Kidney (tissue), 14 donors: ENCODE measurements around the gene RWDD1. TPM values are rescaled to one million over a fixed set of nuclear protein-coding genes. Genes with fewer than 3 reads are reported as not detected.

Experiments used
- DNase-seq, 5 donors: peaks; one replicate each; pipeline ENCODE4 v3.0.0-alpha.2; 2013 to 2020
- FAIRE-seq: peaks from 2 replicates; lab custom pipeline; 2012; peaks lifted over from hg19 to GRCh38; lab: Jason Lieb, UNC
- H3K27ac ChIP-seq, 2 donors: one replicate each; pipeline ENCODE4 v1.7.0; 2013; ENCODE audit warnings: low read depth in 2 of 2, low read length in 2 of 2, inconsistent platforms in 1 of 2
- H3K27me3 ChIP-seq: one replicate; pipeline ENCODE4 v1.7.1; 2013; ENCODE audit warnings: low read length, inconsistent platforms; ENCODE audit not compliant: control insufficient read depth, insufficient read depth
- H3K36me3 ChIP-seq, 3 donors: one replicate each; pipeline versions ENCODE4 v1.7.0 to v1.7.1; 2013; ENCODE audit warnings: low read length in 3 of 3, control low read depth in 1 of 3, inconsistent platforms in 1 of 3; ENCODE audit not compliant: insufficient read depth in 3 of 3, control insufficient read depth in 2 of 3
- H3K4me1 ChIP-seq, 3 donors: one replicate each; pipeline versions ENCODE4 v1.7.0 to v1.7.1; 2013; ENCODE audit warnings: low read length in 3 of 3, inconsistent platforms in 1 of 3, low read depth in 1 of 3; ENCODE audit not compliant: control insufficient read depth in 2 of 3, insufficient read depth in 2 of 3
- H3K4me3 ChIP-seq, 3 donors: one replicate each; pipeline versions ENCODE4 v1.7.0 to v1.8.1; 2013; ENCODE audit warnings: low read length in 3 of 3, control low read depth in 1 of 3, inconsistent platforms in 1 of 3
- H3K9ac ChIP-seq, 3 donors: one replicate each; pipeline versions ENCODE4 v1.7.0 to v1.7.1; 2013; ENCODE audit warnings: low read length in 3 of 3, control low read depth in 1 of 3, inconsistent platforms in 1 of 3
- H3K9me3 ChIP-seq, 3 donors: one replicate each; pipeline versions ENCODE4 v1.7.0 to v1.7.1; 2013; ENCODE audit warnings: low read length in 3 of 3, control low read depth in 1 of 3, inconsistent platforms in 1 of 3; ENCODE audit not compliant: control insufficient read depth in 2 of 3, insufficient read depth in 1 of 3
- intact Hi-C: fragments of 100-400 bp; cut with DNase I; formaldehyde crosslinking; loops from one replicate; pipeline ENCODE4 v1.11.1; 2022
- polyA plus RNA-seq: library from polyadenylated mRNA; stranded (reverse); fragments of 350-450 nt; fragmentation: Illumina TruSeq; extraction: RNeasy Lipid Tissue Mini Kit (QIAGEN cat#74804); gene quantifications from one replicate; pipeline ENCODE4 v1.2.3, GENCODE V29; 2014; ENCODE audit warnings: low read depth, low replicate concordance; ENCODE audit not compliant: insufficient read depth
- total RNA-seq: library from RNA; stranded (reverse); fragmentation: NEBNext Ultra II Directional; extraction: Animal tissue kit (Norgen Biotek cat#: 25700); gene quantifications from one replicate; pipeline ENCODE4 v1.2.1, GENCODE V29; 2021
- TF ChIP-seq, protein P1 (sequence below): IDR thresholded peaks from 3 replicates; pipeline ENCODE4 v1.5.1; 2012; ENCODE audit warnings: mild to moderate bottlenecking, moderate library complexity, borderline replicate concordance; ENCODE audit not compliant: insufficient read depth; ENCODE audit errors: extremely low read depth
- donor health status: control.
- donor health status: control.
- donor health status: control.
- donor health status: control.
- donor health status: control.
- donor health status: DM: yes; HTN: yes; CAD: no.
- donor health status: Normal renal cell carcinoma (clear cell type).

The RWDD1 gene
- total and polyA plus RNA-seq, 2 donors from 2014 or later: 39.3 to 84.1 TPM

DNA sequence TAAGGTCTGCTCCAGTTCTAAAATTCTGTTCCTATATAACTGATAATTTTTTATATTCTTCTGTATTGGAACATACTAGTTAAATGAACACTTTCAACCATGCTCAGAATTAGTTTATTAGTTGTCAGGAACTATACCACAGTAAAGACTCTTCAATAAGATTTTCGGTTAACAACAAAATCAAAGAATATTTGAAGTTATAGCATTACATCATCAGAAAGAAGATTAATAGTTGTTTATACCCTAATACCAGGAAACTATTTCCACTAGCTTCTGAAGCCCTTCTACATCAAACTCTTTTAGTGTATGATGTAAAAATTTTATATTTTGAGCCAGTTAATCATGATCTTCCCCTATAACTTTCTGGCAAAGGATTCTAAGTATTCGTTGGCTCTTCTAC lies 11.2 kb upstream of the RWDD1 start:
- no peak for FAIRE-seq
- TF ChIP-seq, protein P1, sequence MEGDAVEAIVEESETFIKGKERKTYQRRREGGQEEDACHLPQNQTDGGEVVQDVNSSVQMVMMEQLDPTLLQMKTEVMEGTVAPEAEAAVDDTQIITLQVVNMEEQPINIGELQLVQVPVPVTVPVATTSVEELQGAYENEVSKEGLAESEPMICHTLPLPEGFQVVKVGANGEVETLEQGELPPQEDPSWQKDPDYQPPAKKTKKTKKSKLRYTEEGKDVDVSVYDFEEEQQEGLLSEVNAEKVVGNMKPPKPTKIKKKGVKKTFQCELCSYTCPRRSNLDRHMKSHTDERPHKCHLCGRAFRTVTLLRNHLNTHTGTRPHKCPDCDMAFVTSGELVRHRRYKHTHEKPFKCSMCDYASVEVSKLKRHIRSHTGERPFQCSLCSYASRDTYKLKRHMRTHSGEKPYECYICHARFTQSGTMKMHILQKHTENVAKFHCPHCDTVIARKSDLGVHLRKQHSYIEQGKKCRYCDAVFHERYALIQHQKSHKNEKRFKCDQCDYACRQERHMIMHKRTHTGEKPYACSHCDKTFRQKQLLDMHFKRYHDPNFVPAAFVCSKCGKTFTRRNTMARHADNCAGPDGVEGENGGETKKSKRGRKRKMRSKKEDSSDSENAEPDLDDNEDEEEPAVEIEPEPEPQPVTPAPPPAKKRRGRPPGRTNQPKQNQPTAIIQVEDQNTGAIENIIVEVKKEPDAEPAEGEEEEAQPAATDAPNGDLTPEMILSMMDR: no peak

GRCh38 chr6:116561377-116562018 lies 9.8 kb upstream of the RWDD1 start:
- FAIRE-seq (peak; percentile 94), DNase-seq (peak; percentile 75 to 86 (median 83))
- Histone ChIP-seq H3K9ac (peak overlapping the region in 1 of 3 donors; percentile 8), H3K27me3 (no peaks in the 10 kb centered on the region), H3K27ac (no peak overlapping the region), H3K9me3 (no peaks in the 10 kb centered on the region), H3K4me1 (peaks cover 0 to 14% (median 5%) of the 10 kb centered on the region in 3 donors), H3K4me3 (peak overlapping the region in 2 of 3 donors; percentile 35), H3K36me3 (no peaks in the 10 kb centered on the region)
- intact Hi-C loops: loop anchor here (10.0 kb wide), 1 partner anchor 277 kb away; no protein-coding TSS in a partner anchor
- TF ChIP-seq, protein P1: peak; percentile 91

More for the DNA sequence above, 11.2 kb upstream of the RWDD1 start:
- peaks cover 0 to 14% (median 3%) of the 10 kb centered on the region in 3 donors for H3K4me1 ChIP-seq
- no peaks in the 10 kb centered on the region for H3K36me3 ChIP-seq
- H3K9me3 ChIP-seq: no peaks in the 10 kb centered on the region
- H3K4me3 ChIP-seq: no peak overlapping the region
- intact Hi-C loops: loop anchor here (10.0 kb wide), 1 partner anchor 275 kb away; no protein-coding TSS in a partner anchor
- H3K27ac ChIP-seq: no peak overlapping the region
- H3K9ac ChIP-seq: no peak overlapping the region
- DNase-seq: no peak
- no peaks in the 10 kb centered on the region for H3K27me3 ChIP-seq

DNA sequence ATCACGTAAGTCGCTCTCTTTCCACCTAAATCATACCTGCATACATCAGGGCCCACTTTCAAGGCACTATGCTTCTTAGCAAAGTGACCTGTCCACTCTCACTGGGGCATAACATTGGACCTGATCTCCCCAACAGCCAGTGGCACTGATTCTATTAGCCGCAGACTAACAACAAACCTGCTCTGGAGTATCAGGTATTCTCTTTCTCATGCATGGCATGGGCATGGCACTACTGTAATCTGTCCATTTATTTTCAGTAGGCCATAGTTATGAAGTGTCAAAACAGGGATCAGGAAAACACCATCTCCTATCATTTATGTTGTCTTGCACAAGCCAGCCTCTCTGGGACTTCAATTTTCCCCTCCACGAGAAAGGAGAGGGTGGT lies 9.3 kb upstream of the RWDD1 start:
- no peaks in the 10 kb centered on the region for H3K27me3 ChIP-seq
- FAIRE-seq: no peak
- H3K9ac ChIP-seq: no peak overlapping the region
- H3K36me3 ChIP-seq: no peaks in the 10 kb centered on the region
- no peak for DNase-seq
- H3K4me1 ChIP-seq: peaks cover 0 to 14% (median 5%) of the 10 kb centered on the region in 3 donors
- H3K4me3 ChIP-seq: no peak overlapping the region
- intact Hi-C loops: loop anchor here (10.0 kb wide), 1 partner anchor 277 kb away; no protein-coding TSS in a partner anchor
- TF ChIP-seq, protein P1: no peak
- no peaks in the 10 kb centered on the region for H3K9me3 ChIP-seq
- H3K27ac ChIP-seq: no peak overlapping the region
